HUES64 (cell line): ENCODE measurements around the gene ADAMTSL3.

Source experiments
- H3K27ac ChIP-seq: 2 replicates; pipeline ENCODE4 v1.7.0; 2013; ENCODE audit warnings: low read depth, low read length, inconsistent platforms
- H3K27me3 ChIP-seq: 2 replicates; pipeline ENCODE4 v1.6.1; 2013; ENCODE audit warnings: mild to moderate bottlenecking, low read length; ENCODE audit not compliant: insufficient read depth
- H3K36me3 ChIP-seq: 2 replicates; pipeline ENCODE4 v1.6.1; 2013; ENCODE audit warnings: mild to moderate bottlenecking, low read length; ENCODE audit not compliant: insufficient read depth
- H3K4me1 ChIP-seq: 2 replicates; pipeline ENCODE4 v1.6.1; 2013; ENCODE audit warnings: mild to moderate bottlenecking, low read length, moderate library complexity; ENCODE audit not compliant: insufficient read depth
- H3K4me3 ChIP-seq: 2 replicates; pipeline ENCODE4 v1.5.1; 2013; ENCODE audit warnings: mild to moderate bottlenecking, low read length, moderate library complexity
- H3K9ac ChIP-seq: 2 replicates; pipeline ENCODE4 v1.6.1; 2013; ENCODE audit warnings: mild to moderate bottlenecking, low read depth, low read length
- H3K9me3 ChIP-seq: 2 replicates; pipeline ENCODE4 v1.6.1; 2013; ENCODE audit warnings: low read depth, low read length; ENCODE audit not compliant: insufficient read depth
- WGBS: fragments of 150-250, 120-280 bp; methylation state at CpG from one replicate; pipeline ENCODE4 v1.1.7; 2013; ENCODE audit warnings: missing lambda C conversion rate; 5-methylcytosine and 5-hydroxymethylcytosine counted together

The ADAMTSL3 gene

GRCh38 chr15:83982748-83983147, 328.8 kb downstream of the ADAMTSL3 start:
- Histone ChIP-seq H3K4me3 (no peak overlapping the region), H3K4me1 (no peaks in the 10 kb centered on the region), H3K27me3 (no peaks in the 10 kb centered on the region), H3K9me3 (peaks cover 8% of the 10 kb centered on the region; the same call in 1 of the 2 replicates), H3K36me3 (no peaks in the 10 kb centered on the region), H3K9ac (no peak overlapping the region), H3K27ac (no peak overlapping the region)
- 89% methylated on average over 6 of the region's 6 CpGs for WGBS

- WGBS, result 88% methylated on average over 2 of the region's 4 CpGs
- H3K36me3 ChIP-seq, result no peaks in the 10 kb centered on the region
- H3K27ac ChIP-seq, result no peak overlapping the region
- no peak overlapping the region for H3K4me3 ChIP-seq
- no peaks in the 10 kb centered on the region for H3K4me1 ChIP-seq
- H3K9ac ChIP-seq, result no peak overlapping the region
- no peaks in the 10 kb centered on the region for H3K27me3 ChIP-seq
- H3K9me3 ChIP-seq, result no peaks in the 10 kb centered on the region
These were observed 329.9 kb downstream of the ADAMTSL3 start for GRCh38 chr15:83983634-83984458.

GRCh38 chr15:83984601-83985000, 330.7 kb downstream of the ADAMTSL3 start:
- H3K27ac ChIP-seq, result no peak overlapping the region
- H3K9ac ChIP-seq, result no peak overlapping the region
- no peaks in the 10 kb centered on the region for H3K9me3 ChIP-seq
- H3K4me1 ChIP-seq, result no peaks in the 10 kb centered on the region
- no peaks in the 10 kb centered on the region for H3K36me3 ChIP-seq
- H3K27me3 ChIP-seq, result no peaks in the 10 kb centered on the region
- no peak overlapping the region for H3K4me3 ChIP-seq

GRCh38 chr15:83991163-83991562, 337.2 kb downstream of the ADAMTSL3 start:
- H3K4me3 ChIP-seq, result no peak overlapping the region
- H3K36me3 ChIP-seq, result no peaks in the 10 kb centered on the region
- no peaks in the 10 kb centered on the region for H3K9me3 ChIP-seq
- H3K27ac ChIP-seq, result no peak overlapping the region
- no peak overlapping the region for H3K9ac ChIP-seq
- H3K4me1 ChIP-seq, result no peaks in the 10 kb centered on the region
- 93% methylated on average over 5 of the region's 5 CpGs for WGBS
- H3K27me3 ChIP-seq, result no peaks in the 10 kb centered on the region

GRCh38 chr15:83992324-83993031, 338.6 kb downstream of the ADAMTSL3 start:
- Histone ChIP-seq H3K9me3 (no peaks in the 10 kb centered on the region), H3K4me1 (no peaks in the 10 kb centered on the region), H3K9ac (no peak overlapping the region), H3K27me3 (no peaks in the 10 kb centered on the region), H3K27ac (no peak overlapping the region), H3K36me3 (no peaks in the 10 kb centered on the region), H3K4me3 (no peak overlapping the region)
- WGBS, result over 99% methylated on average over 3 of the region's 3 CpGs

- no peak overlapping the region for H3K27ac ChIP-seq
- WGBS, result 92% methylated on average over 2 of the region's 2 CpGs
- no peaks in the 10 kb centered on the region for H3K36me3 ChIP-seq
- H3K4me1 ChIP-seq, result no peaks in the 10 kb centered on the region
- H3K27me3 ChIP-seq, result no peaks in the 10 kb centered on the region
- no peaks in the 10 kb centered on the region for H3K9me3 ChIP-seq
- H3K9ac ChIP-seq, result no peak overlapping the region
- H3K4me3 ChIP-seq, result no peak overlapping the region
These were observed 339.7 kb downstream of the ADAMTSL3 start for GRCh38 chr15:83993591-83993990.

GRCh38 chr15:83998486-83998885, 344.6 kb downstream of the ADAMTSL3 start:
- no peaks in the 10 kb centered on the region for H3K36me3 ChIP-seq
- H3K27ac ChIP-seq, result no peak overlapping the region
- no peaks in the 10 kb centered on the region for H3K9me3 ChIP-seq
- H3K27me3 ChIP-seq, result no peaks in the 10 kb centered on the region
- WGBS, result 91% methylated on average over 2 of the region's 2 CpGs
- H3K4me1 ChIP-seq, result no peaks in the 10 kb centered on the region
- H3K4me3 ChIP-seq, result no peak overlapping the region
- H3K9ac ChIP-seq, result no peak overlapping the region

- Histone ChIP-seq H3K27me3 (no peaks in the 10 kb centered on the region), H3K4me3 (no peak overlapping the region), H3K4me1 (no peaks in the 10 kb centered on the region), H3K27ac (no peak overlapping the region), H3K9me3 (no peaks in the 10 kb centered on the region), H3K36me3 (no peaks in the 10 kb centered on the region), H3K9ac (no peak overlapping the region)
- WGBS, result 97% methylated on average over 5 of the region's 6 CpGs
These were observed 345.6 kb downstream of the ADAMTSL3 start for GRCh38 chr15:83999396-84000135.

- H3K36me3 ChIP-seq, result no peaks in the 10 kb centered on the region
- H3K27me3 ChIP-seq, result no peaks in the 10 kb centered on the region
- no peak overlapping the region for H3K4me3 ChIP-seq
- H3K9me3 ChIP-seq, result no peaks in the 10 kb centered on the region
- H3K4me1 ChIP-seq, result no peaks in the 10 kb centered on the region
- H3K9ac ChIP-seq, result no peak overlapping the region
- WGBS, result 95% methylated on average over 5 of the region's 5 CpGs
- H3K27ac ChIP-seq, result no peak overlapping the region
These were observed 347.1 kb downstream of the ADAMTSL3 start for GRCh38 chr15:84001037-84001436.

GRCh38 chr15:84001655-84002054, 347.7 kb downstream of the ADAMTSL3 start:
- no peak overlapping the region for H3K4me3 ChIP-seq
- no peaks in the 10 kb centered on the region for H3K4me1 ChIP-seq
- no peaks in the 10 kb centered on the region for H3K9me3 ChIP-seq
- no peaks in the 10 kb centered on the region for H3K36me3 ChIP-seq
- H3K27ac ChIP-seq, result no peak overlapping the region
- H3K27me3 ChIP-seq, result no peaks in the 10 kb centered on the region
- H3K9ac ChIP-seq, result no peak overlapping the region

GRCh38 chr15:84003791-84004503, 350.0 kb downstream of the ADAMTSL3 start:
- no peaks in the 10 kb centered on the region for H3K4me1 ChIP-seq
- no peak overlapping the region for H3K4me3 ChIP-seq
- no peak overlapping the region for H3K9ac ChIP-seq
- H3K9me3 ChIP-seq, result no peaks in the 10 kb centered on the region
- H3K36me3 ChIP-seq, result no peaks in the 10 kb centered on the region
- H3K27me3 ChIP-seq, result no peaks in the 10 kb centered on the region
- no peak overlapping the region for H3K27ac ChIP-seq
- 93% methylated on average over 6 of the region's 6 CpGs for WGBS
